SK-N-SH treated with all-trans-retinoic acid at 6 μM for 48 hours (cell line): ENCODE measurements around the gene UTP18.

ENCODE experiments used
- ATAC-seq: fragments of 200-7000 bp; cut with Tn5 transposase; 3 replicates; pipeline ENCODE4 v1.9.1; 2020; ENCODE audit warnings: mild to moderate bottlenecking, moderate library complexity
- ARNTL ChIP-seq: fragments of 450-650 bp; formaldehyde crosslinking; IDR thresholded peaks from 2 replicates; pipeline ENCODE4 v1.5.0; 2020; ENCODE audit warnings: low read depth, mild to moderate bottlenecking, moderate library complexity, borderline replicate concordance
- BACH2 ChIP-seq: fragments of 250-450 bp; sonication (Bioruptor Pico); IDR thresholded peaks from 2 replicates; pipeline ENCODE4 v1.9.0; 2021; ENCODE audit warnings: mild to moderate bottlenecking, borderline replicate concordance
- CREB5 ChIP-seq: fragments of 250-450 bp; sonication (Bioruptor Pico); IDR thresholded peaks from 2 replicates; pipeline ENCODE4 v1.5.1; 2020; ENCODE audit warnings: low read depth, mild to moderate bottlenecking, moderate library complexity
- CSDC2 ChIP-seq: fragments of 250-450 bp; sonication (Bioruptor Pico); IDR thresholded peaks from 2 replicates; pipeline ENCODE4 v1.5.0; 2020; ENCODE audit warnings: mild to moderate bottlenecking, moderate library complexity
- ESRRG ChIP-seq: fragments of 250-450 bp; sonication (Bioruptor Pico); IDR thresholded peaks from 2 replicates; pipeline ENCODE4 v1.6.1; 2021; ENCODE audit warnings: mild to moderate bottlenecking
- ISL1 ChIP-seq: fragments of 250-450 bp; sonication (Bioruptor Pico); IDR thresholded peaks from 2 replicates; pipeline ENCODE4 v2.1.2; 2022; ENCODE audit warnings: mild to moderate bottlenecking, moderate library complexity
- OSR1 ChIP-seq: fragments of 250-450 bp; sonication (Bioruptor Pico); IDR thresholded peaks from 2 replicates; pipeline ENCODE4 v1.8.0; 2022; ENCODE audit warnings: moderate library complexity, mild to moderate bottlenecking, inconsistent platforms
- PATZ1 ChIP-seq: fragments of 250-450 bp; sonication (Bioruptor Pico); IDR thresholded peaks from 2 replicates; pipeline ENCODE4 v1.8.0; 2020; ENCODE audit warnings: mild to moderate bottlenecking, moderate library complexity, borderline replicate concordance
- POU6F1 ChIP-seq: fragments of 250-450 bp; sonication (Bioruptor Pico); IDR thresholded peaks from 2 replicates; pipeline ENCODE4 v1.8.0; 2021; ENCODE audit warnings: low read depth, mild to moderate bottlenecking, moderate library complexity, borderline replicate concordance
- PPARA ChIP-seq: fragments of 250-450 bp; sonication (Bioruptor Pico); IDR thresholded peaks from 2 replicates; pipeline ENCODE4 v1.5.0; 2020; ENCODE audit warnings: mild to moderate bottlenecking, borderline replicate concordance
- RARB ChIP-seq: fragments of 250-450 bp; sonication (Bioruptor Pico); IDR thresholded peaks from 2 replicates; pipeline ENCODE4 v1.8.0; 2021; ENCODE audit warnings: mild to moderate bottlenecking, moderate library complexity
- TCF4 ChIP-seq: fragments of 250-450 bp; sonication (Bioruptor Pico); IDR thresholded peaks from 2 replicates; pipeline ENCODE4 v1.8.0; 2021; ENCODE audit warnings: mild to moderate bottlenecking, moderate library complexity, borderline replicate concordance
- TOX ChIP-seq: fragments of 250-450 bp; sonication (Bioruptor Pico); IDR thresholded peaks from 2 replicates; pipeline ENCODE4 v1.8.0; 2021; ENCODE audit warnings: mild to moderate bottlenecking, moderate library complexity, borderline replicate concordance
- TSHZ2 ChIP-seq: fragments of 250-450 bp; sonication (Bioruptor Pico); IDR thresholded peaks from 2 replicates; pipeline ENCODE4 v1.5.0; 2020; ENCODE audit warnings: mild to moderate bottlenecking, moderate library complexity
- ZFP3 ChIP-seq: fragments of 250-450 bp; sonication (Bioruptor Pico); IDR thresholded peaks from 2 replicates; pipeline ENCODE4 v1.5.0; 2020; ENCODE audit warnings: mild to moderate bottlenecking, moderate library complexity
- ZFP30 ChIP-seq: fragments of 450-650 bp; formaldehyde crosslinking; IDR thresholded peaks from 2 replicates; pipeline ENCODE4 v1.5.0; 2022; ENCODE audit warnings: mild to moderate bottlenecking, moderate library complexity
- ZNF565 ChIP-seq: fragments of 450-650 bp; formaldehyde crosslinking; conservative IDR thresholded peaks from 2 replicates; pipeline ENCODE4 v1.5.0; 2020; ENCODE audit warnings: low read depth, mild to moderate bottlenecking, moderate library complexity
- ZNF70 ChIP-seq: fragments of 450-650 bp; formaldehyde crosslinking; IDR thresholded peaks from 2 replicates; pipeline ENCODE4 v1.5.0; 2020; ENCODE audit warnings: mild to moderate bottlenecking, moderate library complexity
- ZNF8 ChIP-seq: fragments of 450-650 bp; formaldehyde crosslinking; IDR thresholded peaks from 2 replicates; pipeline ENCODE4 v1.5.0; 2020; ENCODE audit warnings: mild to moderate bottlenecking, moderate library complexity

The UTP18 gene

GRCh38 chr17:51245535-51245934, 14.8 kb upstream of the UTP18 start:
- peak; percentile 77 for ATAC-seq
- peak; percentile 98 for TF ChIP-seq ISL1 (CRISPR knock-in tag)
- TF ChIP-seq PATZ1 (CRISPR knock-in tag), result 0 out of 2 replicates have a peak, but pooled peaks have one; percentile 39
- peak; percentile 22; the same call in 1 of the 2 replicates for TF ChIP-seq CREB5 (CRISPR knock-in tag)
- no peak for TF ChIP-seq ZNF70 (CRISPR knock-in tag)
- no peak for TF ChIP-seq OSR1
- peak; percentile 23; the same call in 1 of the 2 replicates for TF ChIP-seq TCF4 (CRISPR knock-in tag)

- no peak for TF ChIP-seq ARNTL (CRISPR knock-in tag)
- no peak for TF ChIP-seq POU6F1
- TF ChIP-seq CSDC2 (CRISPR knock-in tag), result no peak
- no peak for TF ChIP-seq OSR1
- ATAC-seq, result no peak
These were observed 10.0 kb upstream of the UTP18 start for GRCh38 chr17:51250314-51250840.

- no peak for ATAC-seq
- TF ChIP-seq ZNF565 (CRISPR knock-in tag) (no peak), TSHZ2 (CRISPR knock-in tag) (no peak), ARNTL (CRISPR knock-in tag) (no peak), CSDC2 (CRISPR knock-in tag) (no peak), ZFP3 (CRISPR knock-in tag) (no peak), TCF4 (CRISPR knock-in tag) (no peak), ESRRG (CRISPR knock-in tag) (no peak), CREB5 (CRISPR knock-in tag) (no peak), RARB (CRISPR knock-in tag) (no peak), ZFP30 (CRISPR knock-in tag) (no peak)
- TF ChIP-seq, all 23 proteins: peak for 0
These were observed 9.3 kb upstream of the UTP18 start for GRCh38 chr17:51251010-51251409.

- ATAC-seq, result no peak
- TF ChIP-seq ESRRG (CRISPR knock-in tag) (no peak), CREB5 (CRISPR knock-in tag) (no peak), ISL1 (CRISPR knock-in tag) (no peak), TOX (CRISPR knock-in tag) (no peak), ZNF8 (CRISPR knock-in tag) (no peak), ZNF565 (CRISPR knock-in tag) (no peak), BACH2 (CRISPR knock-in tag) (no peak), TCF4 (CRISPR knock-in tag) (no peak), ZFP30 (CRISPR knock-in tag) (no peak), POU6F1 (no peak), PPARA (CRISPR knock-in tag) (no peak)
These were observed 4.7 kb upstream of the UTP18 start for GRCh38 chr17:51255673-51256072.
